GM20000 (cell line): ENCODE data around the gene PLEKHM2.

ENCODE experiments used
- DNase-seq: peaks from one replicate; pipeline ENCODE4 v3.0.0; 2012; ENCODE audit warnings: low spot score
- TF ChIP-seq, protein P1 (sequence below): IDR thresholded peaks from 2 replicates; pipeline ENCODE4 v1.5.1; 2012; ENCODE audit warnings: mild to moderate bottlenecking, control low read depth; ENCODE audit errors: extremely low read depth, missing control alignments

Gene PLEKHM2

DNA sequence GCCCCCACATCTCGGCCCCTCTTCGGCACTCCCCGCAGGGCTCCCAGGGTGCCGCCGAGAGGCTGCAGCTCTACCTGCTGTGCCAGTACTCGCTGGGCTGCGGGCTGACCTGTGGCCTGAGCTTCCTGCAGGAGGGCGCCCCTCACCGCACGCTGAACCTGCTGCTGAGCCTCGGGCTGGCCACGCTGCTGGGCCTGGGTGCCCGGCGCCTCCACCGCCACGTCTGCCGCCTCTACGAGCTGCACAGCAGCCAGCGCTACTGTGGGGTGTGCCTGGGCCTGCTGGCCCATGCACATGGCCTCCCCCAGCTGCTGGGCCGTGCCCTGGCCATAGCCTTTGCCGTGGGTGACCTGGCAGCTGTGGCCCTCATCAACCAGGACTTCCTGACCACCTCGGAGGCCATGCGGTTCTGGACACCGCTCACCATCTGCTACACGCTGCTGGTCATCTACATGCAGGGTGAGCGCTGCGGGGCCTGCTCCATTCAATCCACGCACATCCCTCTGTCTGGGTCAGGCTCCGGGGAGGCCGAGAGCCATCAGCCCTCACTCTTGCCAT is 60.1 kb downstream of the PLEKHM2 start:
- TF ChIP-seq, protein P1, sequence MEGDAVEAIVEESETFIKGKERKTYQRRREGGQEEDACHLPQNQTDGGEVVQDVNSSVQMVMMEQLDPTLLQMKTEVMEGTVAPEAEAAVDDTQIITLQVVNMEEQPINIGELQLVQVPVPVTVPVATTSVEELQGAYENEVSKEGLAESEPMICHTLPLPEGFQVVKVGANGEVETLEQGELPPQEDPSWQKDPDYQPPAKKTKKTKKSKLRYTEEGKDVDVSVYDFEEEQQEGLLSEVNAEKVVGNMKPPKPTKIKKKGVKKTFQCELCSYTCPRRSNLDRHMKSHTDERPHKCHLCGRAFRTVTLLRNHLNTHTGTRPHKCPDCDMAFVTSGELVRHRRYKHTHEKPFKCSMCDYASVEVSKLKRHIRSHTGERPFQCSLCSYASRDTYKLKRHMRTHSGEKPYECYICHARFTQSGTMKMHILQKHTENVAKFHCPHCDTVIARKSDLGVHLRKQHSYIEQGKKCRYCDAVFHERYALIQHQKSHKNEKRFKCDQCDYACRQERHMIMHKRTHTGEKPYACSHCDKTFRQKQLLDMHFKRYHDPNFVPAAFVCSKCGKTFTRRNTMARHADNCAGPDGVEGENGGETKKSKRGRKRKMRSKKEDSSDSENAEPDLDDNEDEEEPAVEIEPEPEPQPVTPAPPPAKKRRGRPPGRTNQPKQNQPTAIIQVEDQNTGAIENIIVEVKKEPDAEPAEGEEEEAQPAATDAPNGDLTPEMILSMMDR: no peak
- DNase-seq: no peak

DNA sequence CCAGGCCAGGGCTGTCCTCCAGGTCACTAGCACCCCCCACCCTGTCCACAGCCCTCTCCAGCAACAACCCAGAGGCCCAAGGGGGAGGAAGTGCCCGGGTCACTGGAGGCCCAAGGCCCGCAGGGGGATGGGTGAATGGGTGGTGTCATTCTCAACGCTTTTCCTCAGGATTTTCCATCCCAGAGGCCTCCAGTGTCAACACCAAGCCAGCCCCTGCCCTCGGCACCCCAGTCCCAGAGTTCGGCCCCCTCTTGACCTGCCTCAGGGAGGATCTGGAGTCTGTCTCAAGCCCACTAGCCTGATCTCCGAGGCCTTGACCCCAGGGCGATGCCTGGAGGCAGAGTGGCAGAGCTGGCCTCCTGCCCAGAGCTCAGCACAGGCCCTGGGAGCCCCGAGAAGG is 63.3 kb downstream of the PLEKHM2 start:
- DNase-seq: no peak
- TF ChIP-seq, protein P1: no peak

DNA sequence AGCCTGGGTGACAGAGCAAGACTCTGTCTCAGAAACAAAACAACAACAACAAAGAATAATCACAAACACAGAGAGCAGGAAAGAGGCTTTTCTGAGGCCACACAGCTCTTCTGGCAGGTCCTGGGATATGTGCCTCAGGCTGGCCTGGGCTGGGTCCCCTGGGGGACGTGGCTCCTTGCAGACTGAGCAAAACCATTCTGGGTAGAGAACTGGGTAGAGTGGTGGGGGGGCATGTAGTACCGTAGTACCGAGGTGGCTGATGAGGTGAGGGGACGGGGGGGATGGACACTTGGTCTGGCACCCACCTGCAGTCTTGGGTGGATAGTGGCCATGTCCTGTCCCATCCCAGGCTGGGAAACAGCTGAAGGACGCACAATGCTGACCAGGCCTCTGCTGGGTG is 64.1 kb downstream of the PLEKHM2 start:
- TF ChIP-seq, protein P1: no peak
- no peak for DNase-seq

DNA sequence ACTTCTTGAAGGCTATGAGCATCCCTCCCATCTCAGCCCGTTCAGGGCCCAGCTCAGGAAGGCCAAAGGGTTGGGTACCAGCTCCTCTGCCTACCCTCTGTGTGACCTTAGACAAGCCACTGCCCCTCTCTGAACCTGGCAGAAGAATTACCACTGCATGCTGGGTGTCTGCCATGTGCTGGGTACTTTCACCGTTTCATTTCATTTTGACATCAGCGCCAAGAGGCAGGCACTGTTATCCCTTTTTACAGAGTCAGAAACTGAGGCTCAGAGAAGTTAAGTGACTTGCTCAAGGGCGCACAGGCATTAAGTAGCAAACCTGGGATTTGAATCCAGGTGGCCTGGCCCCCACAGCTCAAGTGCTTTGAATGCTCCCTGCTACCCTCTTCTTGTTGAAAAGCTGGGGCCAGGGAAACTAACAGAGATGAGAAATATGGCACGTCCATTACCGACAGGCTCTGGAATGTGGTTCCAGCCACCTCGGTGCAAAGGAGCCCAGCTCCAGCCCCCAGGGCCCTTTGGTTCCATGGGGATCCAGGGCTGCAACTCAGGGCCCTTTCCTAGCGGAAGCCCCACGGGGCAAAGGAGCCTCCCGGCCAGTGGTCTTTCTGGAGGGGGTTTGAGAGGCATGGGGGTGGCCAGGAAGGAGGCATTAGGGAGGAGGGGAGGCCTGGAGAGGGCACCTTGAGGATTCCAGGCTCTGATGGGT is 64.7 kb downstream of the PLEKHM2 start:
- DNase-seq: no peak
- TF ChIP-seq, protein P1: no peak

DNA sequence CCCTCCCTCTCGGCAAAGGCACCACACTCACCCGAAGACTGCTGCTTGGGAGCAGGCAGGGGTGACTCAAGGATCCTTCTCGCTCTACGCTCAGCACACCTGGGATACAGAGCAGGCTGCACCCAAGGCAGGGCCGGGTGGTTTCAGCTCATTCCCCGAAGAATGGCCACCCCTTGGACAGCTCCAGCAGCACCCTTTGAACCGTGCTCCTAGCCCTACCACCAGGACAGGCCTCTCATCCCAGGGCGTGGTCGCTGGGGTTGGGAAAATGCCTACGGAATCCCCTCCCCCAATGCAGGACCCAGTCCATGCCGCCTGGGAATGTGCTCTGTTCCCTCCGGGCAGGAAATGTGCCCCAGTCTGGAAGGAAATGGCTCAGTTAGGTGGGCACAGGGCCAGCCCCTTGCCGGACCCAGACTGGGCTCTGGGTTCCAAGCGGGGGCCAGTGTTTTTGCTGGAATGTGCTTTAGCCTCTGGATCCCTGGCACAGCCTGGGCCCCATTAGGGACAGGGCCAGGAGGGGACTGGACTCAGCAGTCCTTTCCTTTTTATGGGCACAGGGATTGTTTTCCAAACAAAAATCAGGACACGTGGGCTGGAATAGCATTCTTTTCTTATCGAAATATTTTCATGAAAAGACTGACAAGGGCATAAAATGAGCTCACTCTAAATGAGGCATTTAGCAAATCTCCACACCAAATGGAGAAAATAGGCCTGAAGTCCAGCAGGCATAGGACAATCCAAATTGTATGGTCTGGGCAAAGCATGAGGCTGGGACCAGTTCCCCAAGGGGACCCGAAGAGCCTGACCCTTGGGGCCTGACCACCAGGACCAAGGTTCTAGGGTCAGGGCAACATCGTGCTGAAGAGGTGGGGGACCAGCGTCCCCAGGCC is 65.5 kb downstream of the PLEKHM2 start:
- no peak for DNase-seq
- TF ChIP-seq, protein P1: no peak

DNA sequence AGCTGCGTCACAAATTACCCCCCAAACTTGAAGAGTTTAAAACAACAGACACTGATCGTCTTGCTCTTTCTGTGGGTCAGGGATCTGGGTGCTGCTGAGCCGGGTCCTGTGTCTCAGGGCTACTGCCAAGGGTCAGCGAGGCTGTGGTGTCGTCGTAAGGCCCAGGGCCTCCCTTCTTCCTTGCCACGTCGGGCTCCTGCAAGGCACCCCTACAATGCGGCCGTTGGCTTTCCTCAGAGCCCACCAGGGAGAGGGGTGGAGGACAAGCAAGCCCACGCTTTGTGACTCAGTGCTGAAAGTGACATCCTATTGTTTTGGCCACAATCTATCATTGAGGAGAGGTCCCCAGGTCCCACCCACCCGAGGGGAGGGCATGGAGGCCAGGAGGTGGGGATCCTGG is 66.8 kb downstream of the PLEKHM2 start:
- no peak for DNase-seq
- TF ChIP-seq, protein P1: no peak

DNA sequence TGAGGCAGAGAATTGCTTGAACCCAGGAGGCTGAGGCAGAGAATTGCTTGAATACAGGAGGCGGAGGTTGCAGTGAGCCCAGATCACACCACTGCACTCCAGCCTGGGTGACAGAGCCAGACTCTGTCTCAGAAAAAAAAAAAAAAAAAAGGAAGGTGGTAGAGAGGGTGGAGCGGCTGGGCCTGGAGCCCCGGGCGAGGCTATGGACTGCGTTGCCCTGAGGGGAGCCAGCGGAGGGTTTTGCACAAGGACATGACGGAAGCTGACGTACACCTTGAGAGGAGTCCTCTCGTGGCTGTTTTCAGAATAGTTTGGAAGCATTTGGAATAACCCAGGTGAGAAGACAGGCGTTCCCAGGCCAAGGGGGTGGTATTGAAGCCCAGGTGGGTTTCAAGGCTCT is 67.6 kb downstream of the PLEKHM2 start:
- no peak for DNase-seq
- TF ChIP-seq, protein P1: no peak
